Measurements from ENCODE around the gene AMPD3.

The AMPD3 gene

GRCh38 chr11:10454878-10455631 lies at the start of gene AMPD3:
Gene AMPD3 (plus strand): TSS chr11:10455264. CDS start chr11:10461520, 6,256 bp downstream.
- H3K4me3 ChIP-seq (ENCODE audit: low read depth, low read length), result peak within 1 kb of the TSS; percentile 79
- TF ChIP-seq CTCF (IDR thresholded peaks at IDR 0.05; ENCODE audit: borderline replicate concordance, insufficient read depth, low read depth, low read length), result no peak

DNA sequence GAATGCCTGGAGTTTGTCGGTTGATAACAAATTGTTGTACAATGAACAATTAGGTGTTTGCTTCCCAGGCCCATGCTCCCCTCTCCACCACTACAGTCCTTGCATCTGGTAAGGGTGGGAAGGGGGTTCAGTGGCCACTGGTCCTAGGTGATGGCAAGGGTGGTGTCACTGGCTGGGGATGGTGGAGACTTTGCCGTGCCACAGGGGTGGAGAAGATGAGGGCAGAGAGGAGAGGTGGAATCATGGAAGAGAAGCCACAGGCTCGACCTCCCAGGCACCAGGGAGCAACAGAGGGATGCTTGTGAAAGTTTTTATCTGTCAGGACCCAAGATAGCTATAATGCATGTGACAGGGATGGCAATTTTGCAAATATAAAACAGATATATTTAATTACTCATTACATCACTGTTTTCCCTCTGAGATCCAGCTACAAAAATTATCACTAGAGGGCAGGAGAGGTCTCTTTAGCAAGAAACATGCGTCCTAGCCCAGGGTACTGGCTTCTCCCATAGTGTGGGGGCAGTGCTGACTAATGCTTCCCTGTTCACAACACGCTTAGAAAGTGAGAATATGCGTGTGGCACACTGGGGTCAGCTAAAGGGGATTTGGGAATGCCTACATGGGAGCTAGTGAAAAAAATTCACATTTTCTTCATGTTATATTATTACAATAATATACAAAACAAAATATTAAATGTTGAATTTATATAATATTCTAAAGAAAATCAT lies 49.0 kb upstream of the AMPD3 start:
- no peak overlapping the region for H3K4me3 ChIP-seq (ENCODE audit: low read depth, low read length)
- peak; percentile 53; the same call in 1 of the 2 replicates for TF ChIP-seq CTCF (IDR thresholded peaks at IDR 0.05; ENCODE audit: borderline replicate concordance, insufficient read depth, low read depth, low read length)

- H3K4me3 ChIP-seq (ENCODE audit: low read depth, low read length), result no peak overlapping the region
- no peak for TF ChIP-seq CTCF (IDR thresholded peaks at IDR 0.05; ENCODE audit: borderline replicate concordance, insufficient read depth, low read depth, low read length)
These were observed 48.0 kb upstream of the AMPD3 start for GRCh38 chr11:10407055-10407454.

DNA sequence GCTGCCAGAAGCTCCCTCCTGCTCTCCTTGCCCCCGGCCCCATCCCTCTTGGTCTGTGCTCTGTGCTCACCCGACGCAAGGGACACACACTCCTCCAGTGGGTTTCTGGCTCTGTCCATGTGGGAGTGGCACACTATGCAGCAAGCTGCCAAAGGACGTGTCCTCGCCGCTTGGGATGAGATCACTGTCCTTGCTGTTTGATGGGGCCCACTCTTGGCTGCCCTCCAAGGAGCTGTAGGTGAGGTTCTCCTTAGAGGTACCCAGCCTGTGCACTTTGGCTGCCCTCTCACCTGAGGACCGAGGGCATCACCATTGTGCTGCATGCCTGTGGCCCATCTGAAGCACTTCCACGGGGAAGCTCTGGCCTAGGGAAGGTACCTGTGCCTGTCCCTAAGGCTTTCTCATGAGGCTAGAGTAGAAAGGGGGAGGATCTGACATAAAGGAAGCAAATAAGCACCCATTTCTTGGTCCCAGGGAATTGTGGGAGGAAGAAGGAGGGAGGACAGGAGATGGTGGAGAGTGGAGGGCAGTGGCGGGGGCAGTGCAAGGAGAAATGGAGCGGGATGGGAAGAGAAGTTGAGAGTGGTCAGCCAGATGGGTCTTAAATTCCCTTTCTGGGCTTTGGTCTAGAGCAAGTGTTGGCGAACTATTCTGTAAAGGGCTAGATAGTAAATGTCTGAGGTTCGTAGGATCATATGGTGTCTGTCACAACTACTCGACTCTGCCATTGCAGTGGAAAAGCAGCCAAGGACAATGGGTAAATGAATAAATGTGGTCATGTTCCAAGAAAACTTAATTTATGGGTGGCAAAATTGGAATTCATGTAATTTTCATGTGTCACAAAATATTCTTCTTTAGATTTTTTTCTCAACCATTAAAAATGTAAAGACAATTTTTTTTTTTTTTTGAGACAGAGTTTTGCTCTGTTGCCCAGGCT lies 47.0 kb upstream of the AMPD3 start:
- no peak overlapping the region for H3K4me3 ChIP-seq (ENCODE audit: low read depth, low read length)

GRCh38 chr11:10409207-10409661 lies 45.8 kb upstream of the AMPD3 start:
- no peak for TF ChIP-seq CTCF (IDR thresholded peaks at IDR 0.05; ENCODE audit: borderline replicate concordance, insufficient read depth, low read depth, low read length)
- no peak overlapping the region for H3K4me3 ChIP-seq (ENCODE audit: low read depth, low read length)

More for the DNA sequence above, 47.0 kb upstream of the AMPD3 start:
- TF ChIP-seq CTCF (IDR thresholded peaks at IDR 0.05; ENCODE audit: borderline replicate concordance, insufficient read depth, low read depth, low read length), result no peak

- no peak overlapping the region for H3K4me3 ChIP-seq (ENCODE audit: low read depth, low read length)
- TF ChIP-seq CTCF (IDR thresholded peaks at IDR 0.05; ENCODE audit: borderline replicate concordance, insufficient read depth, low read depth, low read length), result no peak
These were observed 44.8 kb upstream of the AMPD3 start for GRCh38 chr11:10410106-10410843.

Data from GM12875 (cell line).